Fibroblast of lung (primary cell): ENCODE measurements around the gene SDCCAG8.

Experiments used
- EZH2 ChIP-seq: IDR thresholded peaks from 2 replicates; pipeline ENCODE4 v1.5.1; 2012; ENCODE audit warnings: low read length, control low read depth, mild to moderate bottlenecking; ENCODE audit errors: missing control alignments
- TF ChIP-seq, protein P1 (sequence below), 2 donors: IDR thresholded peaks in 1 of 2; conservative IDR thresholded peaks in 1 of 2; 1 replicate in 1 of 2; 2 replicates in 1 of 2; pipeline ENCODE4 v1.5.1; 2011 to 2012; ENCODE audit warnings: low read length in 2 of 2, control low read depth in 1 of 2, inconsistent platforms in 1 of 2, low read depth in 1 of 2, mild to moderate bottlenecking in 1 of 2

DNA sequence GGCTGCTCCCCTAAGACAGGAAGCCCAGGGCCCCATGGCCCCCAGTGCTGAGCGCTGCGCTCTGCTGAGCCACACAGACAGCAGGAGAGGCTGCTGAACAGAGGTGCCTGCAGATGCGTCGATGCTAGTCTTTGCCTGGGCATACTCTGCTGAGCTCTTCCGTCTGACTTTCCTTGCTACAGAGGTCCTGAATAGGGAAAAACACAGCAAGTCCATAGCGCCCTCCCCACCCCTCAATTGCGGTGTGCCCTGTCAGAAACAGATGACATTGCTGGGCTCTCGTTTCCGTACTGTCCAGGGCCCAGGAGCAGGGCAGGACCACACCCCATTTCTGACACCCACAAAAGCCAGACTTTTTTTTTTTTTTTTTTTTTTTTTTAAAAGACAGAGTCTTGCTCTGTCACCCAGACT is 252.5 kb downstream of the SDCCAG8 start:
- TF ChIP-seq, protein P1, sequence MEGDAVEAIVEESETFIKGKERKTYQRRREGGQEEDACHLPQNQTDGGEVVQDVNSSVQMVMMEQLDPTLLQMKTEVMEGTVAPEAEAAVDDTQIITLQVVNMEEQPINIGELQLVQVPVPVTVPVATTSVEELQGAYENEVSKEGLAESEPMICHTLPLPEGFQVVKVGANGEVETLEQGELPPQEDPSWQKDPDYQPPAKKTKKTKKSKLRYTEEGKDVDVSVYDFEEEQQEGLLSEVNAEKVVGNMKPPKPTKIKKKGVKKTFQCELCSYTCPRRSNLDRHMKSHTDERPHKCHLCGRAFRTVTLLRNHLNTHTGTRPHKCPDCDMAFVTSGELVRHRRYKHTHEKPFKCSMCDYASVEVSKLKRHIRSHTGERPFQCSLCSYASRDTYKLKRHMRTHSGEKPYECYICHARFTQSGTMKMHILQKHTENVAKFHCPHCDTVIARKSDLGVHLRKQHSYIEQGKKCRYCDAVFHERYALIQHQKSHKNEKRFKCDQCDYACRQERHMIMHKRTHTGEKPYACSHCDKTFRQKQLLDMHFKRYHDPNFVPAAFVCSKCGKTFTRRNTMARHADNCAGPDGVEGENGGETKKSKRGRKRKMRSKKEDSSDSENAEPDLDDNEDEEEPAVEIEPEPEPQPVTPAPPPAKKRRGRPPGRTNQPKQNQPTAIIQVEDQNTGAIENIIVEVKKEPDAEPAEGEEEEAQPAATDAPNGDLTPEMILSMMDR (conservative IDR thresholded peaks at IDR 0.05 in 1 of 2, IDR thresholded peaks at IDR 0.05 in 1 of 2; ENCODE audit: low read depth in 1 of 2, low read length in 2 of 2): no peak
- no peak for TF ChIP-seq EZH2
